IMR-90 (cell line): ENCODE measurements around the gene STEAP1. TPM values are rescaled to one million over a fixed set of nuclear protein-coding genes. Genes with fewer than 3 reads are reported as not detected.

Source experiments
- ATAC-seq: fragments of 200-7000 bp; cut with Tn5 transposase; 2 replicates; pipeline ENCODE4 v1.9.1; 2020; ENCODE audit warnings: low read depth, mild to moderate bottlenecking, moderate library complexity
- BruUV-seq: library from RNA; stranded (reverse); fragments of 400-500 nt; replicated peaks from 2 replicates; lab custom pipeline; 2021; lab: Mats Ljungman, UMichigan
- CTCF ChIA-PET: fragments of 300-600 bp; formaldehyde crosslinking; extraction: SDS; loops from one replicate; lab custom pipeline; 2021; ENCODE audit warnings: antibody characterized with exemption; lab: Yijun Ruan, JAX
- POLR2A ChIA-PET: fragments of 300-600 bp; sonication (Branson Sonifier 250); formaldehyde crosslinking; loops from one replicate; lab custom pipeline; 2022; ENCODE audit warnings: antibody characterized with exemption; ENCODE audit not compliant: unreplicated experiment; lab: Charles Lee
- DNase-seq: peaks from one replicate; pipeline ENCODE4 v3.0.0; 2013
- H2AFZ ChIP-seq: replicated peaks from 2 replicates; pipeline ENCODE3; 2013; ENCODE audit warnings: low read length, mild to moderate bottlenecking; ENCODE audit not compliant: poor library complexity
- H2AK5ac ChIP-seq: 2 replicates; pipeline ENCODE4 v1.6.1; 2013; ENCODE audit warnings: low read depth, low read length, inconsistent platforms
- H2AK9ac ChIP-seq: replicated peaks from 2 replicates; pipeline ENCODE3; 2013; ENCODE audit warnings: mild to moderate bottlenecking, low read depth, low read length, moderate library complexity; ENCODE audit not compliant: poor library complexity
- H2BK120ac ChIP-seq: 2 replicates; pipeline ENCODE4 v1.6.1; 2013; ENCODE audit warnings: low read depth, low read length, inconsistent platforms
- H2BK15ac ChIP-seq: 3 replicates; pipeline ENCODE4 v1.6.1; 2013; ENCODE audit warnings: low read depth, low read length, inconsistent platforms
- H2BK20ac ChIP-seq: 2 replicates; pipeline ENCODE4 v1.6.1; 2013; ENCODE audit warnings: low read depth, mild to moderate bottlenecking, inconsistent platforms, low read length, moderate library complexity
- H2BK5ac ChIP-seq: 2 replicates; pipeline ENCODE4 v1.6.1; 2013; ENCODE audit warnings: mild to moderate bottlenecking, low read depth, low read length, inconsistent platforms; ENCODE audit not compliant: poor library complexity, severe bottlenecking
- H3K14ac ChIP-seq: replicated peaks from 2 replicates; pipeline ENCODE4 v1.6.1; 2013; ENCODE audit warnings: low read depth, low read length, inconsistent platforms
- H3K18ac ChIP-seq: 2 replicates; pipeline ENCODE4 v1.6.1; 2013; ENCODE audit warnings: low read depth, low read length, control low read depth
- H3K23ac ChIP-seq: 2 replicates; pipeline ENCODE4 v1.6.1; 2013; ENCODE audit warnings: low read depth, low read length, inconsistent platforms
- H3K27ac ChIP-seq: 2 replicates; pipeline ENCODE4 v1.5.1; 2013; ENCODE audit warnings: mild to moderate bottlenecking, control low read depth, low read length; ENCODE audit not compliant: insufficient read depth
- H3K27me3 ChIP-seq: 2 replicates; pipeline ENCODE4 v1.6.1; 2013; ENCODE audit warnings: low read length; ENCODE audit not compliant: control insufficient read depth, insufficient read depth
- H3K36me3 ChIP-seq: 2 replicates; pipeline ENCODE4 v1.6.1; 2013; ENCODE audit warnings: low read length, mixed read lengths; ENCODE audit not compliant: control insufficient read depth, insufficient read depth
- H3K4ac ChIP-seq: 2 replicates; pipeline ENCODE4 v1.6.1; 2013; ENCODE audit warnings: low read depth, low read length, inconsistent platforms
- H3K4me1 ChIP-seq: 2 replicates; pipeline ENCODE4 v1.6.1; 2013; ENCODE audit warnings: low read length, mixed read lengths; ENCODE audit not compliant: control insufficient read depth, insufficient read depth
- H3K4me2 ChIP-seq: 2 replicates; pipeline ENCODE4 v1.6.1; 2013; ENCODE audit warnings: low read depth, mild to moderate bottlenecking, control low read depth, low read length, moderate library complexity
- H3K4me3 ChIP-seq: 2 replicates; pipeline ENCODE4 v1.5.1; 2013; ENCODE audit warnings: low read depth, mild to moderate bottlenecking, control low read depth, low read length, moderate library complexity; ENCODE audit not compliant: insufficient read depth
- H3K56ac ChIP-seq: 2 replicates; pipeline ENCODE4 v1.6.1; 2013; ENCODE audit warnings: low read length, inconsistent platforms; ENCODE audit not compliant: insufficient read depth; ENCODE audit errors: extremely low read depth
- H3K79me1 ChIP-seq, 2 experiments: 2 replicates each; pipeline ENCODE4 v1.6.1; 2013; ENCODE audit warnings: low read length in 2 of 2, inconsistent platforms in 1 of 2, low read depth in 1 of 2
- H3K9ac ChIP-seq: 2 replicates; pipeline ENCODE4 v1.6.1; 2013; ENCODE audit warnings: low read depth, low read length, control low read depth
- H3K9me1 ChIP-seq: 2 replicates; pipeline ENCODE4 v1.6.1; 2013; ENCODE audit warnings: low read length, inconsistent platforms; ENCODE audit not compliant: insufficient read depth
- H3K9me3 ChIP-seq: 2 replicates; pipeline ENCODE4 v1.6.1; 2013; ENCODE audit warnings: low read length; ENCODE audit not compliant: control insufficient read depth, insufficient read depth
- H4K20me1 ChIP-seq: 2 replicates; pipeline ENCODE4 v1.6.1; 2013; ENCODE audit warnings: low read length, inconsistent platforms; ENCODE audit not compliant: insufficient read depth
- H4K5ac ChIP-seq: 2 replicates; pipeline ENCODE4 v1.6.1; 2013; ENCODE audit warnings: mild to moderate bottlenecking, low read depth, low read length, control low read depth
- H4K8ac ChIP-seq, 2 experiments: 2 replicates each; pipeline ENCODE4 v1.6.1; 2013; ENCODE audit warnings: low read depth in 2 of 2, low read length in 2 of 2, control low read depth in 1 of 2, inconsistent platforms in 1 of 2
- H4K91ac ChIP-seq: 2 replicates; pipeline ENCODE4 v1.6.1; 2013; ENCODE audit warnings: low read depth, low read length, inconsistent platforms; ENCODE audit not compliant: insufficient read depth
- CTCF ChIP-seq: conservative IDR thresholded peaks from 2 replicates; pipeline ENCODE4 v1.5.1; 2012; ENCODE audit warnings: mild to moderate bottlenecking, low read depth, low read length, improper control_type of control experiment
- MXI1 ChIP-seq: IDR thresholded peaks from 2 replicates; pipeline ENCODE4 v1.6.1; 2012; ENCODE audit warnings: low read depth, mild to moderate bottlenecking, low read length, moderate library complexity, borderline replicate concordance
- POLR2A ChIP-seq: IDR thresholded peaks from 2 replicates; pipeline ENCODE4 v1.6.1; 2012; ENCODE audit warnings: mild to moderate bottlenecking, low read depth, low read length
- RCOR1 ChIP-seq: IDR thresholded peaks from 2 replicates; pipeline ENCODE4 v1.6.1; 2012; ENCODE audit warnings: mild to moderate bottlenecking, low read length, improper control_type of control experiment; ENCODE audit not compliant: insufficient replicate concordance
- RFX5 ChIP-seq: IDR thresholded peaks from 2 replicates; pipeline ENCODE4 v1.8.0; 2012; ENCODE audit warnings: low read depth, mild to moderate bottlenecking, low read length, moderate library complexity
- WGBS, 2 experiments: methylation state at CpG; one replicate each; pipeline versions ENCODE4 v1.1.5 to v1.1.7; 2013; ENCODE audit warnings: missing lambda C conversion rate in 2 of 2; ENCODE audit not compliant: insufficient read length in 1 of 2; ENCODE audit errors: extremely low coverage in 2 of 2; 5-methylcytosine and 5-hydroxymethylcytosine counted together
- dilution Hi-C: fragments of 300-500 bp; cut with HindIII; formaldehyde crosslinking; loops from one replicate; pipeline ENCODE4 v1.14.3; 2018; ENCODE audit warnings: low sequenced_read_pairs; ENCODE audit not compliant: unreplicated experiment
- in situ Hi-C: fragments of 300-500 bp; cut with MboI; formaldehyde crosslinking; loops from 3 replicates; pipeline ENCODE4 v1.14.3; 2019; ENCODE audit warnings: low sequenced_read_pairs, inconsistent platforms, mixed read lengths
- intact Hi-C: fragments of 100-400 bp; cut with micrococcal nuclease; formaldehyde crosslinking; loops from 2 replicates; pipeline ENCODE4 v1.10.0; 2022
- polyA plus RNA-seq, 3 experiments: library from polyadenylated mRNA; depleted of rRNA; stranded (reverse); fragments of >200 nt; gene quantifications; 2 replicates each; pipeline ENCODE4 v1.2.3, GENCODE V29; 2012; ENCODE audit warnings: low replicate concordance in 1 of 3
- total RNA-seq: library from RNA; depleted of rRNA; stranded (reverse); fragments of >200 nt; gene quantifications from 2 replicates; pipeline ENCODE4 v1.2.3, GENCODE V29; 2012
- TF ChIP-seq, protein P1 (sequence below): fragments of 150-350 bp; IDR thresholded peaks from 2 replicates; pipeline ENCODE4 v1.6.1; 2017; ENCODE audit warnings: mild to moderate bottlenecking, antibody characterized with exemption, low read length, low read depth

STEAP1 gene
- total and polyA plus RNA-seq, 2 of the 4 experiments (the other 2 are of a cell fraction), result 3.9 to 5.2 TPM

DNA sequence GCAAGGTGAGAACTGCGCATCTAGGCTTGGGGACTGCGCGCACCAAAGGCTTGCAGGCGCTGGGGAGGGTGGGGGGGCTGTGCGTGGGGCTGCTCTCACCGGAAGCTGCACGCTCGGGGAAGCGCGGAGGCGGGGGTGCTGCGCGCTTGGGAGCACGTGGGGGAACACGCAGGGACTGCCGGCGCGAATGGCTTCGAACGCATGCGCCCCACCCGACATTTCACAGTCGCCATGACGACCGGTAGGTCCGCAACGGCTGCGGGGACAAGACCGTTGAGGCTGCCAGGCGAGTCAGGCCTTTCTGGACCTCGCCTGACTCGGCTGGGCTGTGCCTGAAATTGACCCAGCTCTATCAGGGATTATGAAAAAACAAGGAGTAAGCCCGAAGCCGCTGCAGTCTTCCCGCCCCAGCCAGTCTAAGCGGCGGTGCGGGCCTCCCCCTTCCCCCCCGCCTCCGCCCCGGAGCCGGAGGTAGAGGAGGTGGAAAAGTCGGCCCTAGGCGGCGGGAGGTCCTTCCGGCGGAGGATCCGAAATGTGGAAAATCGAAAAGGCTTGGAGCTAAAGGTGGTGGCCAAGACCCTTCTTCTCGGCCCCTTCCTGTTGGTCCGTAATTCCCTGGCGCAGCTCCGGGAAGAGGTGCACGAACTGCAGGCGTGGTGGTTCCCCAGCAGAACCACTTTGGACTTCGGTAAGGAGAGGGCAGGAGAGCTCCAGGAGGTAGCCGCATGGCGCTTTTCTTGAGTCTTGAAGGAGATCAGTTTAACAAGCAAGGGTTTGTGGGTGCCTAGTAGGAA is 34.9 kb upstream of the STEAP1 start:
- H3K56ac ChIP-seq, result no peak overlapping the region
- 3% methylated on average over 24 of the region's 58 CpGs; no CpG with 5 or more reads in 1 of the 2 experiments for WGBS, 2 experiments
- no peak overlapping the region for H3K27ac ChIP-seq
- H4K91ac ChIP-seq, result no peak overlapping the region
- no peak overlapping the region for H2BK15ac ChIP-seq
- no peaks in the 10 kb centered on the region for H3K9me1 ChIP-seq
- H3K4me1 ChIP-seq, result no peaks in the 10 kb centered on the region
- H3K27me3 ChIP-seq, result peaks cover 12% of the 10 kb centered on the region
- H2BK120ac ChIP-seq, result no peak overlapping the region
- H2AK5ac ChIP-seq, result no peak overlapping the region
- no peak overlapping the region for H4K5ac ChIP-seq
- no peak overlapping the region for H2BK5ac ChIP-seq
- dilution Hi-C loops (no loop called here), intact Hi-C loops (loop anchor here (2.0 to 5.0 kb wide), 2 partner anchors 1332 to 1877 kb away; no protein-coding TSS in a partner anchor), in situ Hi-C loops (no loop called here)
- DNase-seq (peak; percentile 1), ATAC-seq (peak; percentile 24; the same call in 1 of the 2 replicates)
- H2AK9ac ChIP-seq, result no peak overlapping the region
- no peak overlapping the region for H3K18ac ChIP-seq
- no peaks in the 10 kb centered on the region for H3K79me1 ChIP-seq
- H3K4me3 ChIP-seq, result peak overlapping the region; percentile 26
- no peaks in the 10 kb centered on the region for H3K36me3 ChIP-seq
- POLR2A ChIA-PET, result no interaction called here
- CTCF ChIA-PET, result no interaction called here
- peak overlapping the region; percentile 56 for H2AFZ ChIP-seq
- H3K14ac ChIP-seq, result no peak overlapping the region
- no peaks in the 10 kb centered on the region for H3K9me3 ChIP-seq
- H3K23ac ChIP-seq, result no peak overlapping the region
- H3K9ac ChIP-seq, result no peak overlapping the region
- BruUV-seq, result no TSS peak
- TF ChIP-seq POLR2A (no peak), RCOR1 (no peak), RFX5 (no peak), CTCF (no peak), MXI1 (no peak)
- TF ChIP-seq, protein P1, sequence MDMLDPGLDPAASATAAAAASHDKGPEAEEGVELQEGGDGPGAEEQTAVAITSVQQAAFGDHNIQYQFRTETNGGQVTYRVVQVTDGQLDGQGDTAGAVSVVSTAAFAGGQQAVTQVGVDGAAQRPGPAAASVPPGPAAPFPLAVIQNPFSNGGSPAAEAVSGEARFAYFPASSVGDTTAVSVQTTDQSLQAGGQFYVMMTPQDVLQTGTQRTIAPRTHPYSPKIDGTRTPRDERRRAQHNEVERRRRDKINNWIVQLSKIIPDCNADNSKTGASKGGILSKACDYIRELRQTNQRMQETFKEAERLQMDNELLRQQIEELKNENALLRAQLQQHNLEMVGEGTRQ, result no peak
- no peaks in the 10 kb centered on the region for H4K20me1 ChIP-seq
- H4K8ac ChIP-seq, result no peak overlapping the region
- H2BK20ac ChIP-seq, result no peak overlapping the region
- no peak overlapping the region for H3K4ac ChIP-seq
- peak overlapping the region; percentile 72 for H3K4me2 ChIP-seq
